NK-92 treated with Interleukin-12 subunit alpha and Interleukin-12 subunit beta, amount 100 ng/mL, for 24 hours (cell line): ENCODE measurements around the gene CTF1.

Experiments
- DNase-seq: peaks from one replicate; lab custom pipeline; 2025; lab: John Stamatoyannopoulos, UW

Gene CTF1

DNA sequence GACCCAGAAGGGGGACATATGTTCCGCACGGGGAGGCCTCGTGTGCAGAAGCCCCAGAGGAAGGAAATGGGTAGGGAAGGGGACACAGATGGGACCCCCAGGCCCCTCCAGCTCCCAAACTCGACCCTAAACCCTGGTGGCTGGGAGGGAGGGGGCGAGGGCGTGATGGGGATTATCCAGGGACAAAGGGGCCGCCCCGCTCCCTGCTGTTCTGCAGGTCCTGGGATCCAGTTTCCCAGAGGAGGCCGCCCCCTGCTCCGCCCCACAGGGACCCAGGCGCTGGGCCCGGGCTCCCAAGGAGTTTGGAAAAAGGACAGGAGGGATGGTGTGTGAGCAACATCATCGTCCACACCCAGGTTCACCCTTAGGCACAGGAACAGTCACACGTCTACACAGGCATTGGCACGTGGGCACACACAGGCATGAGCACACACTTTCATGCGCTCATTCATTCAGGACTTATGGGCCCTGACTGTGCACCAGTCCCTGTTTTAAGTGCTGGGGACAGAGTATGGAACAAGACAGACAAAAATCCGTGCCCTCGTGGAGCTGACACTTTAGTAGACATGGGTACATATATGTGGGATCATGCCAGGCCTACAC, 14.1 kb downstream of the CTF1 start:
- no peak for DNase-seq

DNA sequence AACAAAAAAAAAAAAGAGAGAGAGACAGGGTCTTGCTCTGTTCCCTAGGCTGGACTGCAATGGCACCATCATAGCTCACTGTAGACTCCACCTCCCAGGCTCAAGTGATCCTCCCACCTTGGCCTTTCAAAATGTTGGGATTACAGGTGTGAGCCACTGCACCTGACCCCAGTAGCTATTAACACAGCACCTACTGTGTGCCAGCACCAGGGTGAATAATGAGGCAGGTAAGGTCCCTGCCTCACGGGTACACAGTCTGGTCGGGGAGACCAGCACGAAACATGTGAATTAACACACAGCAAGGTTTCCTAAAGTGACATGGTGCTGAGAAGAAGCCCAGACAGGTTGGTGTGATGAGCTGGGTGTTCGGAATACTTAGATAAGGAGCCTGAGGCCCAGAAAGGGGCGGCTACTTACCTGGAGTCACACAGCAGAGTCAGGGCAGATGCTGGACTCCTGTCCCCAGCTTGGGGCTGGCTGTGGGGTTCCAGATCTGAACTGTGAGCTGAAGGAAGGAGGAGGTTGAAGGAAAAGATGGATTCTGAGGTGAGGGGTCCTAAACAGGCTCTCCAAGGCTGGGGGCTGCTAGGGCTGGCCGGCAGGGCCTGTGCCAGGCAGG, 16.5 kb downstream of the CTF1 start:
- no peak for DNase-seq

DNA sequence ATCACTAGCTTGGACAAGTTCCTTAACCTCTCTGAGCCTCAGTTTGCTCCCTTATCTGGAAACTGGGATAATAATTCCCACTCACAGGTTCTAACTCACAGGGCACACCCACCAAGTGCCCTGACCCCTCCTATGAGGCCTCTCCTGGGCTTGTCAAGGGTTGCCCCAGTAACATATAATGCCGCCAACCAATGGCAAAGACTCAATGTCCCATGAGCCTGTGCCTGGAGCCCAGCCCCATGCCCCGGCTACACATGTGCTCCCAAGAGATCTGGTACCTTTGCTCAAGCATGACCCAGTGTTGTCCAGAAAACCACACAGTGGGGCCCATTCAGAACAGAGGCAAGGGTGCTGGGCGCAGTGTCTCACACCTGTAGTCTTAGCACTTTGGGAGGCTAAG, 18.4 kb downstream of the CTF1 start:
- no peak for DNase-seq

DNA sequence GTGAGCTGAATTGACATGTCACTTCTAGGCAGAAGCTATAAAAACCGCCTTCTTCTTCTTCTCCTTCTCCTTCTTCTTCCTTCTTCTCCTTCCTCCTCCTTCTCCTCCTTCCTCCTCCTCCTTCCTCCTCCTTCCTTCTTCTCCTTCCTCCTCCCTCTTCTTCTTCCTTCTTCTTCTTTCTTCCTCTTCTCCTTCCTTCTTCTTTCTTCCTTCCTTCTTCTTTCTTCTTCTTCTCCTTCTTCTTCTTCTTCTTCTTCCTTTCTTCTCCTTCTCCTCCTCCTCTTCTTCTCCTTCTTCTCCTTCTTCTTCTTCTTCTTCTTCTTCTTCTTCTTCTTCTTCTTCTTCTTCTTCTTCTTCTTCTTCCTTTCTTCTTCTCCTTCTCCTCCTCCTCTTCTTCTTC, 22.2 kb downstream of the CTF1 start:
- no peak for DNase-seq

DNA sequence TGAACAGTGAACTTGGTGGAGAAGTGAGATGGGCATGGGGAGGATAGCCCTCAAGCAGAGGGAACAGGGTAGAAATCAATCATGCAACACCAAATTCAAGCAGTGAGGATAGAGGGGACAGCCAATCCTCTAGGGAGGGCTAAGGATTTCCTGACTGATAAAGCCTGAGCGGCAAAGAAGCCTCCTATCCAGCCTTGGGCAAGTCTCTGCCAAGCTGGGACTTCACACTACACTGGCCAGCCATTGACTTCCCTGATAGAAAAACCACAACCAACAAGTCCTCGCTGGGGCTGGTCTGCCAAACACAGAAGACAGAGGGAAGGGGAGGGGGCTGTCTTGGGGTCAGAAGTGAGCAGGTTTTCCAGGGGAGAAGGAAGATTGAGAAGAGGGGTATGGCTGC, 24.5 kb downstream of the CTF1 start:
- no peak for DNase-seq

DNA sequence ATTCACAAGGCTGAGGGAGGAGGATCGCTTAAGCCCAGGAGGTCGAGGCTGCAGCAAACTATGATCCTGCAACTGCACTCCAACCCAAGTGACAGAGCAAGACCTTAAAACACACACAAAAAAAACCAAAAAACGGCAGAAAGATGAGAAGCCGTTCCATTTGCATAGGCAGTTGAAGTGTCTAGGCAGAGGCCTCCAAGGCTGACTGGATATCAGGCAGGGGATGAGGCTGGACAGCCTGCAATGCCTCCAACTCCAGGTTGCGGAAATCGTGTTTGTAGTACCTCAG, 25.0 kb downstream of the CTF1 start:
- DNase-seq, result no peak

DNA sequence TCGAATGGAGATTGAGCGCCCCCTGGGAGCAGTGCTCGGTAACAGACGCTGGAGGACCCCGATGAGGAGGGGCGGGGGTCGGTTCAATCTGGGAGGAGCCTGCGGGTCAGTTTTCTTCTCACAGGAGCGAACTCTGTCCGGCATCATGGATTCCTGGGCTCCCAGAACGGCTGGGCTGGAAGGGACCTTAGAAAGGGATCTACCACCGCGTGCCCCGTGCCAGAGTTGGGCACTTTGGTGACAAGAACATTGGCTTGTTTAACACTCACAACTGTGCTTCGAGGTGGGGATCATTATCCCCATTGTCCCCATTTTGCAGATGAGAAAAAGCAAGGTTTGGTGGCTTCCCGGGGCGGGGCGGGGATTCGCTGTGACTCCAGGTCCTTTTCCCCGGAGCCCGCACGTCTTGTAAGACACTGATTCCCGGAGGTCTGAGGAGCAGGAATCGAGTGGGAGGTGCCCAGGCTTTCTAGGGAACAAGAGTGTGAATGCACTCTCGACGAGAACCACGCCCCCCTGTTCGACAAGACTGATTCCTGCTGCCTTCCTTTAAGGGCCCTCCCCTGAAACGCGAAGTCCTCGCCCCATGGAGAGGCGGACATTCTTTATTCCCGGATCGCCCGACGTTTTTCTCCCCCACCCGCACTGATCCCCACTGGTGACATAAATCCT, 25.5 kb downstream of the CTF1 start:
- DNase-seq, result peak; percentile 75

DNA sequence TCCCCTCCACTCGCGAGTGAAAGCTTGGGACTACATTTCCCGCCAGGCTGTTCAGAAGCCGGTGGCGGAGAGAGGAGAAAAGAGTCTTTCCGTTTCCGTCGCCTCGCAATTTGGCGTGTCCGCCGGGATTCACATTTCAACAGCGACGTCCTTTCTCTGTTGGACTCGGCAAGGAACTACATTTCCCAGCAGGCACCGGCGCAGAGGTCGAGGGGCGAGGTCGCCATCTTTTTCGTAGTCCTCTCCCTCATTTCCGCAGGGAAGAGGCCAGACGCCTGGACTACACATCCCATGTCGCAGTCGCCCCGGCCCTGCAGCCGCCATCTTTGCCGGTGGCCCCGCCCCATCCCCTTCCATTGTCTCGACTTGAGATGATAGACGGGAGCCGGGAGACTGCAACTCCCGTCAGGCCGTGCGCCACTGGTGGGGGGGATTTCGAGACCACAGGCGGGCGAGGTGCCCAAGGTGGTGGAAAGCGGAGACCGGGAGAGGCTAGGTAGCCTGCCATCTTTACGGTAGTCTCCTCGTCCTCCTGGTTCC, 26.1 kb downstream of the CTF1 start:
- peak; percentile 99 for DNase-seq

DNA sequence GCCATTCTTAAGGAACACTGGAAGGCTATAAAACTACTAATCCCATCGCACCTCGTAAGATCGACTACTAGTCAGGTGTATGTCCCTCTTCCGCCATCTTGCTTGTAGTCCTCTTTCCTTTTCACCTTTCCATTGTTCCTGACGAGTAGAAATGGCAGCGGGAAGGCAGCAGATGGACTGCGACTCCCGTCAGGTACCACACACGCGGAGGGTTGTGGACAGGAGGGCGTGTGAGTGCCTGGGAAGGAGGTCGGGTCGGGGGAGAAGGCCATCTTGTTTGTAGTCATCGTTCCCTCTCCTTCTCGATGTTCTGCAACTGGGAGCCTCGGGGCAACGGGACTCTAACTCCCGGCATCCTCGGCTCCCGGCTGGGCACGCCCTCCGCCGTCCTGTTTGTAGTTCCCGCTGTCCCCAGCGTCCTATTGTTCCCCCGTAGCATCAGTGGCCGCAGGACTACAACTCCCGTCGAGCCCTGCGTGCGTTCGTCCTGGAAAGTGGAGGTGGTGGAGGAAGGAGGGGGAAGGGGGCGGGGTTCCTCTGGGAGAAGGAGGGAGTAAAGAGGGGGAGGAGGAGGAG, 26.6 kb downstream of the CTF1 start:
- DNase-seq, result peak; percentile 97

DNA sequence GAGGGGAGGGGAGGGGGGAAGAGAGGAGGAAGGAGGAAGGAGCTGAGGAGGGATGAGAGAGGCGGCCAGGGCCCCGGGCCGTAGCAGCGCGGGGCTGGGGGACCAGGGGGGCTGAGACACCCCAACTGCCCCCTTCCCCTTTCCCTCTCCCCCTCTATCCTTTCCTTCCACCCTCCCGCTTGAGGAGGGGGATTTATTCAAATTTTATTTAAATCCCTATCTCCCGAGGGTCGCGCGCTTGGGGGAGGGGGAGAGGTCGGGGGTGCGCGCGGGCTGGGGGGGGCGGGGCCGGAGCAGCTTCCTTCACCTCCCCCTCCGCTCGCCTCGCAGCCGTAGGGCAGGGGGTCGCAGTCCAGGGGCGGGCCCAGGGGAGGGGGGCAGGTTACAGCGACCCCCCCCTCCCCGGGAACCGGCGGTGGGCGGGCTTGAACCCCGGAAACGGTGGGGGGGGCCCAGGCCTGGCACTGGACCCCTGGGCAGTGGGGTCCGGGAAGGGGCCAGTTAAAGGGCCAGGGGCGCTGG, 27.2 kb downstream of the CTF1 start, which contains the start of gene FBXL19:
TSS of gene FBXL19 (plus strand) at position 19 of the 522 bp plus-strand sequence. CDS start 2,183 bp downstream, outside the sequence.
- DNase-seq, result no peak

DNA sequence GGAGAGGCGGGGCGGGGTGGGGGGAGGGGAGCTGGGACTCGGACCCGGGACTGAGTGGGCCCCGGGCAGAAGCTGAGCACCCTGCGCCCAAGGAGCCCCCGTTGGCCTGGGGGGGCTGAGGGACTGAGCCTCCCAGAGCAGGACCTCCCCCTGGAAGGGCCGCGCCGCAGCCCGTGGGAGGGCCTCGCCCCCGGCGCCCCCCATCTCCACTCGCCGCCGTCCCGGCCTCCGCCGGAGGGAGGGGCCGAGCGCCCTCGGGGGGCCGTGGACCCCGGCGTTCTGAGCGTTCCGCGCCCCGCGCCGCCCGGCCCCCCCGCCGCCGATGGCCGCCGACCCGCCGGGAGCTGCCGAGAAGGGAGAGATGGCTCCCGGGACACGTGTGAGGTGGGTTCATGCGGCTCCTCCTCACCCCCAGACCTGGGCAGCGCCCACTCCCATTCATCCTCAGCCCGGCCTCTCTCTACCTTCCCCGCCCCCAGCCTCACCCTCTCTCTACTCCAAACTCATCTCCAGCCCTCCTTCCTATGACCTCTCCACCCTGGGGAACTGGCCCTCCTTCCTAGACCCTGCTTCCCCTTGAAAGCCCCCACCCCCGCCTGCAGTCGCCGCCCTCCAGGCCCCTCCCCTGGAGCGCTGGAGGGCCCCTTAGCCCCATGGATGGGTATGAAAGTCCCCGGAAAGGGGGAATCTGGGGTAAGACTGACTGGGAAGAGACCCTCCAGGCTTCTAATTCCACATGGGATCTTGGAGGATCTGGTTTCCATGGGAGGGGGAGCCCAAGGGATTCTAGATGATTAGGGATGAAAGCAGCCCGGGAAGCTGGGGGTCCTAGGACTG, 27.9 kb downstream of the CTF1 start:
- DNase-seq, result no peak

DNA sequence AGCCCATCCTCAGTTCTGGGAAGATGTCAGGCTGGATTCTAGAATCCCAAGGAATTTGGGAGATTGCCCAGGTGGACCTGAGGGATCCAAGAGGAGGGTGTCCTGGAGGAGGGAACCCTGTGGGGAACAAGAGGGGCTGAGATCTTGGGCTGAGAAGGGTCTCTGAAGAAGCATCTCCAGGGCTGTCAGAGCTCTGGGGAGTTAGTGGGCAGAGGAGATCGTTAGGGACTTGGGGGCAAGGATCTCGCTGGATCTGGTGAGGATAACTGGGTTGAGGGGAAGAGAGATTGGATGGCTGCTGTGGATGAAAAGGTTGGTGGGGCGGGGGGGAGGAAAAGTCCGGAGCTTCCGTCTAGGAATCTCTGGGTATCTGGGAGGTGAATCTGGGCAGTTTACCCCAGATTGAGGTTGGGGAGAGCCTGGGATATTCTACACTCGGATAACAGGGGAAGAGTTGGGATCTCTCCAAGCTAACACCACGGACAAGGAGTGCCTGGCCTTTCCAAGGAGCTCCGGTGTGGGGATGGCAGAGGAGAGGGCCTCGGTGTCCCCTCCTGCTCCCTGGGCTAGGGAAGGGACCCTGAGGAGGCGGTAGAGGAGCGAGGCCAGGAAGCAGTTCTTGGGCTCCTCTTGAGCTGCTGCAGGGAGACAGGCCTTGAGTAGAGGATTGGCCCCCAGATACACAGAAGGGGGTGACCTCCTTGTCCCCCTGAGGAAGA, 28.7 kb downstream of the CTF1 start:
- no peak for DNase-seq

DNA sequence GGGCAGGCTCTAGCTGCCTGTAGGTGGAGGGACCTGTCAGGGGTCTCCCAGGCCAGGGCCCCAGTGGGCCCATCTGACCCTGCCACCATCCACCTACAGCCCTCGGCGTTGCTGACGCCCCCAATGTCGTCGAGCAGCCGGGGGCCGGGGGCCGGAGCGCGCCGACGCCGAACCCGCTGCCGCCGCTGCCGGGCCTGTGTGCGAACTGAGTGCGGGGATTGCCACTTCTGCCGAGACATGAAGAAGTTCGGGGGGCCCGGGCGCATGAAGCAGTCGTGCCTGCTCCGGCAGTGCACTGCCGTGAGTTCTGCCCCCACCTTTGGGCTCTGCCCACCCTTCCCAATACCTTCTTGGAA, 29.2 kb downstream of the CTF1 start:
- no peak for DNase-seq

DNA sequence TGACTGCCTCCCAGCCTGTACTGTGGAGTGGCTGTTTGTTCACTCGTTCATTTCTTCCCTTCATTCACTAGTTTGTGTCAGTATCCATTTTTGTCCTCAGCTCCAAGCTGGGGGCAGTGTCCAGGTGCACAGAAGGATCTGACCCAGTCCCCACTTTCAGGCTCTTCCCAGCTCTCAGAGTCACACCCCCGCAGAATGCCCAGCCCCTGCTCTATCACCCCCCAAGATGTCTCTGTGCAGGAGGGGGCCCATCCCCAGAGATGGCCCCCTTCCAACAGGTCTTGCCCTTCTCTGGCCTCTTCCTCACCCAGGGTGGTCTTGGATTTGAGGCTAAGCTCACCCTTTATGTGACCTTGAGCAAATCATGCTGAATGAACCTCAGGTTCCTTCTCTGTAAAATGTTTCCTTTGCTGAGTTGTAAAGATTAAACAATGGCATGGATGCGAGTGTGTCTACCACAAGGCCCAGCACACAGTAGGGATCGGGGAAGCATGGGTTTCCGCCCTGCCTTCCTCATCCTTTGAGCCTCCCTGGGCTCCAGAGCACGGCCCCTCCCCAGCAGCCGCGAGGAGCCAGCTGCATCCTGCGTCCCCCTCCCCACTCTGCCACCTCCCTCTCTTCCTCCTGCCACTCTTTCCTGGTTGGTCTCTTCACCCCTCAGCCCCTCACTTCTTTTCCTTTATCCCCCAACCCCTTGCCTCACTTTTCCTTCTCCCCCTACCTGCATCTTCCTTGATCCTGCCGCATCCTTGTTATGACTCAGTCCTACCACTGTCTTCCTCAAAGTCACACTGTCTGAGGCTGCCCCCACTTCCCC, 29.8 kb downstream of the CTF1 start:
- no peak for DNase-seq

DNA sequence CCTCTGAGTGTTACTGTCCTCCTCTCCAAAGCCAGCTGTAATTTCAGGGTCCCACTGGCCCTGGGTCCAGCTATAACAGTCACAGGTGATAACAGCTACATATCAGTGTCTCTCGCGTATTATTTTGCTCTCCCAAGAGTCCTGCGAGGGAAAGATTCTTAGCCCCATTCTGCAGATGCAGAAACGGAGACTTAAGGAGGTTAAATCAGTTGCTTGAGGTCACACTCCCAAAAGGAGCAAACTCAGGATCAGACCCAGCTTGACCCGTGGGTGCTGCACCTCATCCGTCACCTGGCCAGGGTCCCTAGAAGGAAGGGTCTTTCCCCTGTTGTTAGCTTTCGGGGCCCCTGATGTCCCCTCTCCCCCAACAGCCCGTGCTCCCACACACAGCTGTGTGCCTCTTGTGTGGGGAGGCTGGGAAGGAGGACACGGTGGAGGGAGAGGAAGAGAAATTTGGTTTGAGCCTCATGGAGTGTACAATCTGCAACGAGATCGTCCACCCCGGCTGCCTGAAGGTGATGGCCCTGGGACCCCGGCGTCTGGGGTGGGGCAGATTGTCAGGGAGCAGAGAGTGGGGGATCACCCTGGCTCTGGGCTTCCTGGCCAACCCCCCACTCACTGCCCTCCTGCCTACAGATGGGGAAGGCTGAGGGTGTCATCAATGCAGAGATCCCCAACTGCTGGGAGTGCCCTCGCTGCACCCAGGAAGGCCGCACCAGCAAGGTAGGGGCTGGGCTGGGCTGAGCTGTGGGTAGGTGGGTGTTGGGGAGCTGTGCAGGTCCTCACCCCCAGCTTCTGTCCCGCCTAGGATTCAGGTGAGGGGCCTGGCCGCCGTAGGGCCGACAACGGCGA, 30.7 kb downstream of the CTF1 start:
- DNase-seq, result no peak

DNA sequence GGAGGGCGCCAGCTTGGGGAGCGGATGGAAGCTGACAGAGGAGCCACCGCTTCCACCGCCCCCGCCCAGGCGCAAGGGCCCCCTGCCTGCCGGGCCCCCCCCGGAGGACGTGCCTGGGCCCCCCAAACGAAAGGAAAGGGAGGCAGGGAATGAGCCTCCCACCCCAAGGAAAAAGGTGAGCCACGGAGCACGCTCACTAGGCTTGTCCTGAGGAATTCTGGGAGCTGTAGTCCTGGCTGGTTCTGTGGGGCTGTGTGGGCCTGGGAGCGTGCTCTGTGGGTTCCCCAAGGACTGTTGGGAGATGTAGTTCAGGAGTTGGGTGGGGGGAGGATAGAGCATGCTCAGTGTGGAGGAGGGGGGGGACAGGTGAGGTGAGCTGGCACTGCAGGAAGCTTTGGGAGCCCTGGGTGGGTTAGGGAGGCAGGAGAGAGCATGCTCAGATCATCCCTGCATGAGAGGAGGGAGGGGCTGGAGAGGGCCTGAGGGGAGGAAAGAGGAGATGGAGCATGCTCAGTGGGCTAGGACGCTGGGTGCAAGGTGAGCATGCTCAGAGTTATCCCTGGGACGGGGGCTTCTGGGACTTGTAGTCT, 31.5 kb downstream of the CTF1 start:
- peak; percentile 30 for DNase-seq

DNA sequence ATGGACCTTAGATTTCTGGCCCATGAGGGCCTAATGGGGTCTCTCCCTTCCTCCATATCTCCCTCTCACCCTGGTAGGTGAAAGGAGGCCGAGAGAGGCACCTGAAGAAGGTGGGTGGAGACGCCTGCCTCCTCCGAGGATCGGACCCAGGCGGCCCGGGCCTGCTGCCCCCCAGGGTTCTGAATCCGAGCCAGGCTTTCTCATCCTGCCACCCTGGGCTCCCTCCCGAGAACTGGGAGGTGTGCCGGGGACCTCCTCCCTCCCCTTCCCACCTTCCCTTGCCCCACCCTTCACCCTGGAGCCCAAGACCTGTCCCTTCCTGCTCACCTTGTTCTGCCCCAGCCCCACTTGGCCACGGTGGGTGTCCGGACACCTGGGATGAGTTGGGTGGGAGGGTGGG, 32.0 kb downstream of the CTF1 start:
- no peak for DNase-seq

DNA sequence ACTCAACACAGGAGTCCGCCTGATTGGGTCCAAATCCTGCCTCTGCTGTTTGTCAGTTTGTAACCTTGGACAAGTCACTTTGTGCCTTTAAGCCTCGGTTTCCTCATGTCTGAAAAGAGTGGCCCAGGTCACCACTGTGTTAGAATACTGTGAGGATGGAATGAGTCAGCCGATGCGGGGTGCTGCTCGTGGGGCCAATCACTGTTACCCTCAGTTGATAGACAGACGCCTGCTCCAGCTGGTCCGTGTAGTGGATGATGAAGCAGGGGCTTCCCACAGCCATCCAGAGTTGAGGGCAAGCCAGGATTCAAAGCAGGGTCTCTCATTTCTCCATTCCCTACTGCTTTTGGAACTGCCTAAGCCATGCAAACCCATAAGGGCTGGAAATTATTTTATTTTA, 32.8 kb downstream of the CTF1 start:
- no peak for DNase-seq

DNA sequence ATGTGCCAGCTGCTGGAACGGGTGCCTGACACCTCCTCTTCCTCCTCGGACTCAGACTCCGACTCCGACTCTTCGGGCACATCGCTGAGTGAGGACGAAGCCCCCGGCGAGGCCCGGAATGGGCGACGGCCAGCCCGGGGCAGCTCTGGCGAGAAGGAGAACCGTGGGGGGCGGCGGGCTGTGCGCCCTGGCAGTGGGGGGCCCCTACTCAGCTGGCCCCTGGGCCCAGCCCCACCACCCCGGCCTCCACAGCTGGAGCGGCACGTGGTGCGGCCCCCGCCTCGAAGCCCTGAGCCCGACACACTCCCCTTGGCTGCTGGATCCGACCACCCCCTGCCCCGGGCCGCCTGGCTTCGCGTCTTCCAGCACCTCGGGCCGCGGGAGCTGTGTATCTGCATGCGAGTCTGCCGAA, 33.8 kb downstream of the CTF1 start:
- DNase-seq, result no peak
